Activated CD8-positive, alpha-beta memory T cell treated with anti-CD3 and anti-CD28 coated beads, Interleukin-2, amount 50 U/mL, for 1 hour (primary cell): ENCODE data around the gene WIPI1.
A peak's percentile ranks its signal among the peaks of the same experiment; 100 is the strongest.

Source experiments
- DNase-seq: peaks from one replicate; pipeline ENCODE4 v3.0.0-alpha.2; 2020; ENCODE audit errors: extremely low read depth

WIPI1 gene

DNA sequence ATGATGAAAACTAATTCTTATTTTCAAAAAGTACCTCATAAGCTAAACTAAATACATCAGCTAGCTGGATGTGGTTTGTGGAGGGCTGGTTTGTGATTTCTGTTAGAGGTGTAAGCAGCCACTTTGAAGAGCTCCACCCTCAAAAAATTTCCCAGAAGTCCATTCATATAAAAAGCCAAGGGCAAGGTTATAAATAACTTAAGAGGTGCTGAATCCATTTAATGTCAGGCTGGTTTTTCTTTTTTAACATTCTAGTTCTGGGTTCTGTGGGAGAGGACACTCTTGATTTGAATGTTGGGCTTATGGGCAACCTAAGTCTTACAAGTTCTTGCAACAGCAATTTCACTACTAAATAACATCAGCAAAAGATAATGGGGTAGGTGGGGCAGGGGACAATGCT is 3.4 kb upstream of the WIPI1 start:
- DNase-seq, result no peak

DNA sequence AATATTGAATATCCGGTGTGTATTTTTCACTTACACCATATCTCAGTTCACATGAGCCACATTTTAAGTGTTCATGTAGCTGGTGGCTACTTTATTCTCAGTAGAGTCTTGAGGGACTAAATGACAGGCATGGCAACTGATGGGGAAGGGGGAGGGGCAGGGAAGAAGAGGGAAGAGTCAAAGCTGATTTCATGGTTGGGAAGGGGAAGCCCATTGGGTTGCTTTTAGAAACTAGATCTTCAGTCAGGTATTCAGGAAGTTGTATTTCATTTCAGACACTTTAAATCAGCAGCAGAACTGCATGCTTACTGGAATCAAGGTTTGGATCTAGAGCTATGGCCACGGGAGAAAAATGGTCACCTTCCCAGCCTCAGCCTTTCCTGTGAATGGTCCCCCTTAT is 2.9 kb upstream of the WIPI1 start:
- DNase-seq, result no peak

DNA sequence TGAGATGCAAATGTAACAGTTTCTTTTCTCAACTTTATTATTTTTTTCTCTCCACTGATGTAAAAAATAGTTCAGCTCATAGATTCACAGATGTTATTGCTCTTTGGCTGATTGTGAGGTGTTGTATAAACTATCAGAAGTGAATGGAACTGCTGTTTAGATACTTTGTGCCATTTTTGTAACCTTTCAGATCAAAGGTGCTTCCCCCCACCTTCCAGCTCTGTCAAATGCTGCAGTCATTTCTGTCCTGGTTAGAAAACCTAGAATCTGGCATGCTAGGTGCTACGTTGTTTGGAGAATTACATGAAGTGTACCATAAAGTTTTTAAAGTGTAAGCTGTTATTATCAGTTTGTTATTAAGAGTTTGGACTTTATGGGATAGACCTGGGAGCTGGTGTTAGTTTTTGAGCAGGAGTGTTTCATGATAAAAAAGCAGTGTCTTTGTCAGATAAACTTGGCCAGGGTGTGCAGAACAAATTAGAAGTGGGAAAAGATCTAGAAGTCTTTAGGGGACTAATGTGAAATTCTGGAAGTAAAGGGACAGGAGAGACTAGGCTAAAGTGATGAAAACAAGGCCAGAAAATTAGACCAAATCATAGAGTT is 1.8 kb upstream of the WIPI1 start:
- DNase-seq, result no peak

DNA sequence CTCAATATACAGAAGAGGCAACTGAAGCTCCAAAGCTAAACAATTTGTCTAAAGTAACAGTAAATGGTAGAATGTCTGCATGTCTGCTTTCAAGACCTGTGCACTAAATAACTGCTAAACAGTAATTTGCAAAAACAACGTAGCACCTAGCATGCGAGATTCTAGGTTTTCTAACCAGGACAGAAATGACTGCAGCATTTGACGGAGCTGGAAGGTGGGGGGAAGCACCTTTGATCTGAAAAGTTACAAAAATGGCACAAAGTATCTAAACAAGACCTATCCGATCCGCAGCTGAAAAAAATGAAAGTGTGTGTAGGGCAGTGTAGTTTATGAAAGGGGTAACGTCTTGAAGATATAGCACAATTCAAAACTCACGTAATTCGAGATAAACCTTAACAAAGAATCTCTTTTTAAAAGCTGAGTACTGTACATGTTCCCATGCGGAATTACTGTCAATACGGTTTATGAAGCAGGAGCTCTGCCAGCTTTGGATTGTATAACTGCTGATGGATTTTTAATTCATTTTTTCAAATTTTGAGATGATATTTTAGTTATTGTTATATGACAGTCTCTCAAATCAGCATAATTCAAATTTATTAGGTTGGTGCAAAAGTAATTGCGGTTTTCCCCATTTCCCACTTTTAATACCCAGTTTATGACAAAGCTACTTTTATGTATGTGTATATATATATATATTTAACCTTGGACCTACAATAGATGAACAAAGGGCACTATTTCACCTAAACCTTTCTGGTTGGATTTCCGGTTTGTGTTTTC is 1.2 kb upstream of the WIPI1 start:
- DNase-seq, result no peak

DNA sequence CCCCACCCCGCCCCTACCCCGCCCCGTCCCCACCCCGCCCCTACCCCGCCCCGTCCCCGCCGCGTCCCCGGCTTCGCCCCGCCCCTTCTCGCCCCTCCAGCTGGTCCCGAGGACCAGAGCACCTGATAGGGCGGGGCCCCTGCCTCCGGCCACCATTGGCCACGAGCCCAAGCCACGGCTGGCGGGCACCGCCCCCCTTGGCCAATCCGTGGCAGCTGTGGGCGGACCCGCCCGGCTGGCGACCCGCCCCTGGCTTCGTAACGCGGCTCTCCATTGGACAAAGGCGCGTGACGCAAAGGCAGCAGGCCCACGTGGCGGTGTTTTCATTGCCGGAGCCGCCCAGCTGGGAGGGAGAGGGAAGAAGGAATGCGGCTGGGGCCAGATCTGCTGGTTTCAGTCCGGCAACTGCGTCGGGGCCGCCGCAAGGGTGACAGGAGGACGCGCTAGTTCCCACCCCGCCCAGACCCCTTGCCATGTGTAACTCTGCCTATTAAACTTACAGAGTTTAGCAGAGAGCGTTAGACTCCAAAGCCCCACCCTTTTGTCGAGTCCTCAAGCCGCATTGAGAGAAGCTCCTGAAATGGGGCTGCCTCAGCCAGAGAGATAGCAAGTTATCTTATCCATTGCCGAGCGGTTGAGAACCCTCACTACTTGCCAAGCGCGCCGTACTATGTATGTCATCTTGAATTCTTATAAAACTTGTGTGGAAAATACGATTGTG is 403 bp upstream of the WIPI1 start:
- DNase-seq, result peak; percentile 89

DNA sequence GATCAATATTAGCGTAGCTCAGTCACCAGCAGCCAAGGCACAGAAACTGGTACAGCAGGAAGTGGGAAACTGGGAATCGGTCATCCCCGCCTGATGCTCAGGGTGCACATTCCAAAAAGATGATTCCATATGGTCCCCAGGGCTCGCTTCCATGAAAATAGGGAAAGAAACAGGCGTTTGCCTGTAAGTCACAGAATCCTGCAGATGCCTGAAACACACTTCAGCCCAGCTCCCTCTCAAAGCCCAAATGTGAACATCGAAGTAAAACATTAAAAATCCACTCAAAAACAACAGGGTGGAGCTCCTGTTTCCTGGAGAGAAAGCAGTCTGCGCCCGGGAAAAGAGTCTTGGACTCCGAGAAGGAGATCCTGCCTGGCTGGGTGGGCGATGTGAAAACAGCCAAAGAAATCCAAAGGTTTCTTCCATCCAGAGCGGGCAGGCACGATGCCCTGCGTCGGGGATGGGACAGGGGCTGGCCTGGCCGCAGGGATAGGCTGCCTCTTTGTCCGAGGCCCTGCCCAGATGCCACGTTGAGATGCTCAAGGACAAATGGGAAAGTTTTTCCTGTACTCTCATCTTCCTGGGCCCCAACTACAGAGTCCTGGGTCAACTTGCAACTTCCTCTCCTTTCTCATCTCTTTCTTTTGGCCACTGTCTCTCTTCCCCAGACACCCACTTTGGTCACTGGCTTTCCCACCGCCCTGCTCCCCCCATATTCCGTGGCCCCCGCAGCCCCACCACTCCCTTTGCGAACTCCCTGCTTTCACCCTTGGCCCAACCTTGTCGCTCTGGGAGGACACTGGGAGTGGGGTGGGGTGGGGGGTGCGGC is 743 bp downstream of the WIPI1 start:
- no peak for DNase-seq

DNA sequence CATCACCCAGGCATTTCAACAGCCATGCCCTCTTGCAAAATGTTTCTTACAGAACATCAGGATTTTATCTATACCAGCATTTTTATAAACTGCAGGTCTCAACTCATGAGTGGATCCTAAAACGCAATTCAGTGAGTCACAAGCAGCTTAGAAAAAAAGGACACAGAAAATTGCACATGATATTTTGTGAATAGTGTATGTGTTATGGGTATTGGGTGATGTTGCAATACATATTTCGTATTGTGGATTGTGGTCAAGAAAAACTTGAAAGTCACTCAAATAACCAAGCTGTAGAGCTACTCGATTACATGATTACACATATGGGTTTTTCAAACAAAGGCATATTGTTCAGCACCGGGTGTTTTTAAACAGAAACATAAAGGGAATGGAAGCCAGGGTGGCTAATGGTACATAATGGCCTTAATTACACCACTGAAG is 1.4 kb downstream of the WIPI1 start:
- DNase-seq, result no peak

DNA sequence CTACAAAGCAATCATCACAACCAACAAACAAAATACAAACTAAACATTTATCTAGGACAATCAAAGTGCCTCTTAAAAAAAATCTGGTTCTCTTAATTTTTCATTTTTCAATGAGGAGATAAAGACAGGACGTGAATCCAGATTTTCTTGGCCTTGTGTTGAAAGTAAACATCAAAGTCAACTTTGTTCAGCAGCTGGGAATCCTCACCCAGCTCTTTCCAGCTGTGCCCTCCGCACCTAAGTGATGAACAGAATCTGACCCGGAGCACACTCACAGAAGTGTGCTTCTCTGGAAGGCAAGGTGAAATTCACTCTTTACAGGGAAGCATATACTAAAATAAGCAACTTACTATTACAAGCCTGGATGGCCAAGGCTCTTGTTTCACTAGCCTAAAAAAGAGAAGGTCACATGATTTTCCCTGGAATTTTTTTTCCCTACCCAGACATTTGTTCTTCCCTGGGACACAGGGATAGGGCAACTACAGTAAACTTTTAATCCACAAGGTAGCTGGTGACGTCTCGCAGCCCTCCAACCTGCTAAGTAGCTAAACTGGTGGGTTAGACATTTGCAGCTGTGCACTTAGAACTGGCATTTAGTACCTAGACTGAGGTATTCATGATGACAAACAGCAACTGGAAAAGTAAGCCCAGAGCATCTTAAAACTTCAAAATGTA is 3.2 kb downstream of the WIPI1 start:
- no peak for DNase-seq

DNA sequence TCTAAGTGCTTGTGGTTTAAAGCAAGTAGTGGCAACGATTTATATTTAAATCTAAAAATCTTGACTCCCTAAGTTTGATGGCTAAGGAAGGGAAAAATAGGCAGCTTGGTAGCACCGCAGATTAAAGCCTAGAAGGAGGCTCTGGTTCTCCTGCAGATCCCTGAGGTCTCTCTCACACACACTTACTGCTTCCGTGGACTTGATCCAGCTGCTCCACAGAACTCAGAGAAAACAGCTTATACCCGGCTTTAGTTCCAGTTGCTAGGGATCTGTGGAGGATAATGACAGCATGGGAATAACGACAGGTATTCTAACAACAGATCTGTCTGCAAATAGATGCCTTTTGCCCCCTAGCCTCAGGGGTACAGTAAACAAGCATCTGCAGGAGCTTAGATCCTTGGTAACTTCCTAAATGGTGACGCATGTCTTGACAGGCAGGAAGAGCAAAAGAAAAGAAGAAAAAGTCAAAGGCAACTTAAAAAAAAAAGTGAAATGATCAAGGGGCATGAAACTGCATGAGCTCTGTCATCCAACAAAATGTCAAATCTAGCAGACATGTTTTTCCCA is 4.5 kb downstream of the WIPI1 start:
- no peak for DNase-seq

DNA sequence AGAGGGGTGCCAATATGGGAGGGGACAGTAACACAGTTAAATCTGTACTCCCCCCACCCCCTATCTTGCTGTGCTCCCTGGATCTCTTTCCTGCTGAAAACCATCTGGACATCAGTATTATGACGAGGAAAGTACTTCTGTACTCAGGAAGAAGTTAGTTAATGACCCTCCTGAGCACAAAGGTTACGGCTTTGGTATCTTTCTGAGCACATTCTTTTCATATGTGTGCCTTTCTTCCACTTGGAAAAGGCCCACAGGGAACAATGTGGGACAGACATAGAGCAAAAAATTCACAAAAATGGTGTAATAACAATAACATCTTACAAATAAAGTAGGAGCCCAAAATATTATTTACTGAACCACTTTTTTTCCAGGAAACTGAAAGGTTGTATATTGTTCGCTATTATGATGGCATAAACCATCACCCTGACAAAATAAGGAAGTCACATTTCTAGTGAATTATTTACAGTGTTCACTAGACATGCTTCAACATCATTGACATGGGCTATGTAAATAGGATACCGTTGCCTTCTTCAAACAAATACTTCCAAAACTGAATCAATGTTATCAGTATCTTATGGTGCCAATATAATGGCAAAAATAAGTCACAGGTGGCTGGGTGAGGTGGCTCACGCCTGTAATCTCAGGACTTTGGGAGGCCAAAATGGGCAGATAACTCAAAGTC is 5.5 kb downstream of the WIPI1 start:
- no peak for DNase-seq

DNA sequence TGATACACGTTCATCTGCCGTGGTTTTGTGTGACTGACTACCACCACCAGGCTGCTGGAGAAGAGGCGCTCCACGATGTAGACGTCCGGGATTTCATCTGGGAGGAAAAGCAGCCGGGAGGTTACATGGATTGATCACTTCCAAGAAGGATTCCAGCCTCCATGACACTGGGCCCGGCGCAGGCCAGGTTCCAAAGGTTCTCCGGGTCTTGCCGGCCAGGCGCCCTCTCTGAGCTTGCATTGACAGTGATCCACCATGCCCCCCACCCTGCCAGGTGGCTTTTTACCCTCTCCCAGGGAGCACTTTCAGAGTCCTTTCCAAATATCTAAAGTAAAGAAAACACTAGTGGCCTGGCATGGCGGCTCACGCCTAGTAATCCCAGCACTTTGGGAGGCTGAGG is 6.5 kb downstream of the WIPI1 start:
- DNase-seq, result no peak

DNA sequence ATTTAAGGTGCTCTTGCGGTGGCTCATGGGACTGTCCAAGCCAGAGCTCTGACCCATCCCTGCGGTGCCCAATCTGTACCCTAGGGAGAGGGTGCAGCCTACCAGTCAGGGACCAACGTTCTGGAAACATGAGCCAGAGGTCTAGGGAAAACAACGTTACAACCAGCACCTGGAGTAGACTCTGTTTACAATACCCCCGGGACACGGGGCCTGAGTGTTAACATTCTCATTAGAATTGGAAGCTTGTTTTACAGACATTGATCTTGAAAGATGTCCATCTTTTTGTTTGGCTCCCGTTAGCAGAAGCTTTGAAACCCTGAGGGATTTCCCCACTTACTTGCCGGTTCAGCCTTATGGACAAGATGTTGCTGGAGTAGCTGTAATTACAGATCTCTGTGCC is 6.9 kb downstream of the WIPI1 start:
- no peak for DNase-seq

DNA sequence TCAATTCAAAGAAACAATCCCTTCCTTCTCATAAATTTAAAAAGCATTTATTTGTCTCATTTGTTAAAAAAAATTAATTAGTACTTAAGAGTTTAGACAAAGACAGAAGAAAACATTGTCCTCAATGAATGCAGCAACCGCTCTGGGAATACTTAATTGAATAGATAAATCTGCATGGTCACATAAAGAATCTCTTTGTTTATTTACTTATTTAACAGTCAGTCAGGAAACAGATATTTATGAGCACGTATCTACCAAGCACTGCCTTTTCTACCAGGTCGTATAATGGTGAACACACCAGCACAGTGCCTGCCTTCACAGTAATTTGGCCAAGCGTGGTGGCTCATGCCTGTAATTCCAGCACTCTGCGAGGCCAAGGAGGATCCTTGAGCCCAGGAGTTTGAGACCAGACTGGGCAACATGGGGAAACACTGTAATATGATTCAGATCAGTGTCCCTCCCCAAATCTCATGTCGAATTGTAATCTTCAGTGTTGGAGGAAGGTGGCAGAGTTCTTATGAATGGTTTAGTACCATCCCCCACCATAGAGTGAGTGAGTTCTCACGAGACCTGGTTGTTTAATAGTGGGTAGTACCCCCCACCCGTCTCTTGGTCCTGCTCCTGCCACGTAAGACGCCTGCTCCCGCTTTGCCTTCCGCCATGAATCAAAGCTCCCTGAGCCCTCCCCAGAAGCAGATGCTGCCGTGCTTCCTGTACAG is 8.1 kb downstream of the WIPI1 start:
- DNase-seq, result no peak

DNA sequence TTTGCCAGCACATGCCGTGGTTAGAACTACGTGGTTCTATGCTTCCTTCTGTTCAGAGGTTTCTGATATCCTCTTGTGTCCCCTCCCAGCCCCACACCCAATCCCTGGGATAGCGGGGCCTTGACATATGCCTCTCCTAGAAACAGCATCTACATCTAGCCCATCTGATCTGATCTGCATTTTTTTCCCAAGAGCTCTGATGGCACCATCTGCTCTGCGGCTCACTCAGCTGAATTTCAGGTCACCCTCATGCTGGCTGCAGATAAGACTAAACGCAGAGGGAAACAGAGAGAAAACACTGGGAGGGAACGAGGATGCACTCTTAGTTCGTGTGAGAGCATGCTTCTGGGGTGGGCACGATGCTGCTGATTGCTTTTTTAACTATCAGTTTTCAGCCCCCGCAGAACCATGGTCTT is 10.7 kb downstream of the WIPI1 start:
- DNase-seq, result no peak

DNA sequence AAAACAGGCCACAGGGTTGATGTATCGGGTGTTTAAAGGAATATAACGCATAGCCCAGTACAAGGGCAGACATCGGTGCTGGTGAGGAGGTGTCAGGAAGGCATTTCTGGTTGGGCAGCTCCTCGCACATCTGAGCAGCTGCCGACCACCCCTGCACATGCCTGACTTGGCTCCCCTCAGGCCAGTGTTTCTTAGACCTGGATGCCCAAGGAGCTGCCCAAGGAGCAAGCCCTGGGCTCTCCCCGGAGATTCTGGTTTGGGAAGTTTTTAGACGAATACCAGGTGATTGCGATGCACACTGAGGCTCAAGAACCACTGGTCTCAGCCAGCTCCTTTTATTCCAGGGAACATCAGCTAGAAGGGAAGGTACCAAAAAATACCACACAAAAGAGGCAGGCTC is 11.6 kb downstream of the WIPI1 start:
- DNase-seq, result no peak

DNA sequence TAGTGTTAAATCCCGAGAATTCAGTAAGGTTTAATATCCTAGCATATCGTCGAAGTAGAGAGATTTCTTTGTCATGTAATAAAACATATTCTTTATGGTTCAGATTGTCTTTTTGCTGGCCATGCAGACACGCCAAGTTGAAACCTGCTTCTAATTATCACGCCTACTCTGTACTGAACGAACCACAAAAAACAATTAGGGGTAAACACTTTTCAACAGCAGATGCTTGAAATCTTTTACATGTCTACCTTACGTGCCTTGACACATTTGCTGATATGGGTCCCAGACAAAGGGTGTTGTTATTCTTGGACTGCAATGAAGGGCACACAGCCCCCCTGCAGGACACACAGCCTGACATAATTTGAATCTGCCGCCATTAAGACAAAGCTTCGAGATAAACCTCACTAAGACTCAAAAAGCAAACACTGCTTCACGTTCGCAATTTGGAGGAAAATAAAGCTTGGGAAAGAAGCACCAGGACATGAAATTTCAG is 13.3 kb downstream of the WIPI1 start:
- DNase-seq, result no peak

DNA sequence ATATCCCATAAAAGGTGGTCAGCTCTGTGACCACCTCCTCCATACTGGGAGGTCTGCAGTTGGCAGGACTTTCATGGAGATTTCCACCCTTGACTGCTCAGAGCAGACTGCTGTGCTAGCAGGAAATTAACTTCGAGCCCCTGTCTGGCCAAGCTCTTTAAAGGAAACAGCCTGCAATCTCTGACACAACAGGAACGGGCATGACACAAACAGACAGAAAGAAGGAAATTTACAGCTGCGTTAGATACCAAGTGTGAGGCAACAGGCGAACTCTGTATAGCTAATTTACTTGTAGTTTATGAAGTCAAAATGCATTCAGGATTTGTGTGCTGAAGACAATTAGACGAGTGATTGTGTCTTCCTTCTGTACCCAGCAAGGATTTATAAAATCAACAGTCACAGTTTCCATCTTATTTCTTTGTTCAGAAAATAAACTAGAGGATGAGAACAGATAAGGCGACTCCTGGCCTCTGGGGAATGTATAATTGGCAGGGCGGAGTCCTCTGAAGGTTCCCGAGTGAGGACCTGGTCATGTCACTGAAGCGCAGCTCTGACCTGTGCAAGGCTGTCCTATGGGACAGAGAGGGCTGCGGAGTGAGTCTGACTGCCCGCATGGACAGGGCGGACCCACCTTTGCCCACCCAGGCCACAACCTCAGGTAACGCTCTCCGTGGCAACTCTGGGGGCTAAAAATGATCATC is 16.1 kb downstream of the WIPI1 start:
- DNase-seq, result no peak

DNA sequence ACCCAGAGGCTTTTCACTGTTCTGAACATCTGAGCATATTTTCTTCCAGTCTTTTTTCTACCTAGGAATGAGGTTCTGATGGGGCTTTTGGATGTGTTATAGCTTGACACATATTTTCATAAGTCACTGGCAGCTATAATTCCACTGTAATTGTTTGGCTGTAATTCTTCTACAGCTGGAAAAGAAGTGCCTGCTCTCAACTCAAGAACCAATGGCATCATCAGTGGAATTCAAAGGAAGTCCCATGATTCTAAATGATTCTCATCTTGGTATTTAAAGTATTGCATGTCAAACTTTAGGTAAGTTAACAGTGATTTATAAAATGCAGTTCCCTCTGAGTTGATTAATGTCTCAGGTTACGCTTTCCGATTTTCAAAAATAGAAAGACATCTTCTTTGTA is 16.8 kb downstream of the WIPI1 start:
- DNase-seq, result no peak

DNA sequence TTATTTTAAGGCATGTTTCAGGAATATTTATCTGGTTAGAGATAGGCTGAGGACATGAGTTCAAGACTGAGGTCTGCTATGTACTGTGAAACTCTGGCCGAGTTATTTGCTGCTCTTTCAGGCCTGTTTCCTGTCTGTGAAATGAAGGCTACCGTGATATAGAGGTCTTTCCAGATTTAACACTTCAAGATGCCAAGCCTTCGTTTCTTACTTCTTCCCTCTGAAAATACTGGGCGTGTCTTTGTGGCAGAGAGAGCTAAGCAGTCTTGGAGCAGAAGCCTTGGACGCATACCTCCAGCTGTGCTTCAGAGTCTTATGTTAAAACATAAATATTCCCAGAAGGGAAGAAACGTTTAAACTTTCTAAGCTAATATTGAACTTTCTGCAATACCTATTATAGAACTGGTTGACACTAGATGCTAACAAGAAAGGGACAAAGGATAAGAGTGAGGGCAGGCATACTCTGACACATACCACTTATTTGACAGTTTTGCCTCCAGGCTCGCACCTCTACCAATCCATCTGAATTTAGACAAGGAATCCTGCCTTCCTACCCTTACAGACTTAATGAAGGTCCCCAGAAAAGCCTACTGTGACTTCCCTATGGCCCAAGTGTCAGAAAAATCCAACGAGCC is 17.5 kb downstream of the WIPI1 start:
- no peak for DNase-seq
